AG09319 (cell line): ENCODE measurements around the gene WDR70.

Source experiments
- DNase-seq: peaks from one replicate; pipeline ENCODE4 v3.0.0-alpha.2; 2010; ENCODE audit warnings: low read depth; ENCODE audit errors: extremely low read depth
- CTCF ChIP-seq: IDR thresholded peaks from 2 replicates; pipeline ENCODE4 v1.5.1; 2011; ENCODE audit warnings: low read depth, mild to moderate bottlenecking, inconsistent platforms, low read length, moderate library complexity

Gene WDR70

GRCh38 chr5:37661227-37661920 lies 282.3 kb downstream of the WDR70 start:
- TF ChIP-seq CTCF: no peak

GRCh38 chr5:37661951-37662350 lies 282.8 kb downstream of the WDR70 start:
- TF ChIP-seq CTCF: no peak
- DNase-seq: no peak

More at GRCh38 chr5:37661227-37661920, 282.3 kb downstream of the WDR70 start:
- DNase-seq: no peak

- TF ChIP-seq CTCF: no peak
- no peak for DNase-seq
Measured at GRCh38 chr5:37662362-37662761, 283.2 kb downstream of the WDR70 start.

- DNase-seq: no peak
- TF ChIP-seq CTCF: no peak
Measured at GRCh38 chr5:37662789-37663485, 283.8 kb downstream of the WDR70 start.

GRCh38 chr5:37663538-37663937 lies 284.4 kb downstream of the WDR70 start:
- TF ChIP-seq CTCF: no peak
- DNase-seq: no peak

GRCh38 chr5:37664551-37664950 lies 285.4 kb downstream of the WDR70 start:
- DNase-seq: no peak
- no peak for TF ChIP-seq CTCF

- no peak for DNase-seq
- TF ChIP-seq CTCF: no peak
Measured at GRCh38 chr5:37665272-37665671, 286.2 kb downstream of the WDR70 start.
